ENCODE results near the gene VRK1. TPM values are rescaled to one million over a fixed set of nuclear protein-coding genes. Genes with fewer than 3 reads are reported as not detected.

VRK1 gene
- polyA plus RNA-seq, 3 donors, result 5.5 to 14.3 (median 13.2) TPM

DNA sequence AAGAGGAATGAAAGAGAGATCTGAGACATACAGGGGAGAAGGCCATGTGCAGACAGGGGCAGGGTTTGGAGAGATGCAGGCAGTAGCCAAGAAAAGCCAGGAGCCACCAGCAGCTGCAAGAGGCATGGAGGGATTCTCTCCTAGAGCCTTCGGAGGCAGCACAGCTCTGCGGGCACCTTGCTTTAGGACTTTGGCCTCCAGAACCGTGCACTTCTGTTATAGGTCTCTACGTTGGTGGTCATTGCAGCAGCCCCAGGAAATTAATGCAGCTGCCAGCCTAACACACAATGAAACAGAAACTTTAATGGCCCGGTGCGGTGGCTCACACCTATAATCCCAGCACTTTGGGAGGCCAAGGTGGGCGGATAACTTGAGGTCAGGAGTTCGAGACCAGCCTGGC lies 14.7 kb upstream of the VRK1 start:
- Mint-ChIP-seq H3K27me3 (ENCODE audit: low read depth in 3 of 3) (peaks cover 9 to 16% (median 14%) of the 10 kb centered on the region in 3 donors), H3K4me1 (peaks cover 38% of the 10 kb centered on the region), H3K27ac (no peak overlapping the region), H3K9me3 (peaks cover 0 to 3% (median 0%) of the 10 kb centered on the region in 7 donors), H3K4me3 (peak overlapping the region in 1 of 2 donors; percentile 40), H3K36me3 (no peaks in the 10 kb centered on the region)
- Histone ChIP-seq H3K79me2 (ENCODE audit: insufficient read depth, low read length) (no peaks in the 10 kb centered on the region), H4K20me1 (ENCODE audit: insufficient read depth, low read length) (no peaks in the 10 kb centered on the region), H3K27ac (ENCODE audit: low read depth in 1 of 2, low read length in 2 of 2) (no peak overlapping the region), H3K9ac (ENCODE audit: insufficient read depth, low read length, poor library complexity, severe bottlenecking) (no peak overlapping the region), H3K27me3 (ENCODE audit: control insufficient read depth in 2 of 2, insufficient read depth in 2 of 2, low read length in 2 of 2) (peaks cover 14 to 16% of the 10 kb centered on the region in 2 donors), H3K4me2 (replicated peaks; ENCODE audit: extremely low read depth, low read length, poor library complexity, severe bottlenecking) (no peak overlapping the region), H3K4me3 (replicated peaks in 1 of 3; ENCODE audit: low read depth in 2 of 3, low read length in 3 of 3) (no peak overlapping the region), H3K9me3 (replicated peaks in 1 of 2; ENCODE audit: control insufficient read depth in 1 of 2, insufficient read depth in 1 of 2, low read length in 2 of 2) (peaks cover 0 to 3% of the 10 kb centered on the region in 2 donors), H2AFZ (ENCODE audit: insufficient read depth, low read depth, low read length, poor library complexity, severe bottlenecking) (no peak overlapping the region), H3K36me3 (replicated peaks in 1 of 2; ENCODE audit: control insufficient read depth in 1 of 2, insufficient read depth in 2 of 2, low read length in 2 of 2) (no peaks in the 10 kb centered on the region), H3K4me1 (ENCODE audit: control insufficient read depth in 1 of 2, insufficient read depth in 2 of 2, low read length in 2 of 2) (peaks cover 24 to 36% of the 10 kb centered on the region in 2 donors)
- WGBS (ENCODE audit: insufficient coverage), result 94% methylated on average over 6 of the region's 8 CpGs
- TF ChIP-seq, protein P1, sequence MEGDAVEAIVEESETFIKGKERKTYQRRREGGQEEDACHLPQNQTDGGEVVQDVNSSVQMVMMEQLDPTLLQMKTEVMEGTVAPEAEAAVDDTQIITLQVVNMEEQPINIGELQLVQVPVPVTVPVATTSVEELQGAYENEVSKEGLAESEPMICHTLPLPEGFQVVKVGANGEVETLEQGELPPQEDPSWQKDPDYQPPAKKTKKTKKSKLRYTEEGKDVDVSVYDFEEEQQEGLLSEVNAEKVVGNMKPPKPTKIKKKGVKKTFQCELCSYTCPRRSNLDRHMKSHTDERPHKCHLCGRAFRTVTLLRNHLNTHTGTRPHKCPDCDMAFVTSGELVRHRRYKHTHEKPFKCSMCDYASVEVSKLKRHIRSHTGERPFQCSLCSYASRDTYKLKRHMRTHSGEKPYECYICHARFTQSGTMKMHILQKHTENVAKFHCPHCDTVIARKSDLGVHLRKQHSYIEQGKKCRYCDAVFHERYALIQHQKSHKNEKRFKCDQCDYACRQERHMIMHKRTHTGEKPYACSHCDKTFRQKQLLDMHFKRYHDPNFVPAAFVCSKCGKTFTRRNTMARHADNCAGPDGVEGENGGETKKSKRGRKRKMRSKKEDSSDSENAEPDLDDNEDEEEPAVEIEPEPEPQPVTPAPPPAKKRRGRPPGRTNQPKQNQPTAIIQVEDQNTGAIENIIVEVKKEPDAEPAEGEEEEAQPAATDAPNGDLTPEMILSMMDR (IDR thresholded peaks at IDR 0.05), result no peak
- intact Hi-C loops (cut with micrococcal nuclease), result no loop called here
- DNase-seq, result no peak

DNA sequence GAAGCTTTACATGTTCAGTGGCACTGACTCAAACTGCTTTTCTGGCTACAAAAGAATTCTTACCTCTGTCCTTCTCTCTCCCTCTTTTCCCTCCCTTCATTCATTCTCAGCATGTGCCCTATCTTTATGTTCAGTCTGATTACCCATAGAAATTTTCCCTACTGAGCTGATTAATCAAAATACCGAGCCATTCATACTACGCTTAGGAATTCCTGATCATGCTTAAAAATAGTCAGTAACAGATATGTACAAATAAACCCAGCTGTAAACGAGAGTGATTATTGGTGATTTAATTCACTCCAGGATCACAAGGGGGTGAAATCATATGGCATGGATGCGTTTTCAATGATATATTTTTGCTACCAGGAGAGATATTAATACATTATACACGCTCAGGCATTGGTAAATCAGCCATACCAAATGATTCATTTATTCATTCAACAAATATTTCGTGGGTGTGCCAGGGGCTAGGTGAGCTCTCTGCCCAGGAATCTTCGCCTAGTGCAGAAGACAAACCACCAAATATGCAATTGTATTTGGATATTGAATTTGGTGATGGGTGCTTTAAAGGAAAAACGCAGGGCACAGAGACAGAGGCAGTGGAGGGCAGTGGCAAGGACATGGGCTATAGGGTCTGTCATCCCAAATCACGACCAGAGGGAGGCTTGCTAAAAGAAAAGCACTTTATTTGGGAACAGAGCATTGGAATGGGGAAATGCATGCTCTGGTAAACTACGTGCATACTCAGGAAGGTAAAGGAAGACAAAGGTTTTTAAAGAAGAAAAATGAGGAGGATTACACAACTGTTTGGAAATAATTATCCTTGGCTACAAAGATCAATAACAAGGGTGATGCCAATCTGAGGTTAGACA lies 13.9 kb upstream of the VRK1 start:
- H3K27me3 Mint-ChIP-seq (ENCODE audit: low read depth in 3 of 3), result peaks cover 7 to 16% (median 14%) of the 10 kb centered on the region in 3 donors

More for the DNA sequence above, 13.9 kb upstream of the VRK1 start:
- Mint-ChIP-seq H3K36me3 (no peaks in the 10 kb centered on the region), H3K9me3 (peaks cover 0 to 3% (median 0%) of the 10 kb centered on the region in 7 donors), H3K4me1 (peaks cover 39% of the 10 kb centered on the region), H3K27ac (peak overlapping the region in 5 of 7 donors; percentile 3 to 80 (median 34)), H3K4me3 (peak overlapping the region in 1 of 2 donors; percentile 54)
- intact Hi-C loops (cut with micrococcal nuclease), result no loop called here
- H3K4me2 ChIP-seq (replicated peaks; ENCODE audit: extremely low read depth, low read length, poor library complexity, severe bottlenecking), result peak overlapping the region; percentile 59
- no peaks in the 10 kb centered on the region for H3K79me2 ChIP-seq (ENCODE audit: insufficient read depth, low read length)
- no peak for DNase-seq
- H3K4me1 ChIP-seq (ENCODE audit: control insufficient read depth in 1 of 2, insufficient read depth in 2 of 2, low read length in 2 of 2), result peaks cover 25 to 37% of the 10 kb centered on the region in 2 donors
- TF ChIP-seq, protein P1 (IDR thresholded peaks at IDR 0.05), result no peak
- H2AFZ ChIP-seq (ENCODE audit: insufficient read depth, low read depth, low read length, poor library complexity, severe bottlenecking), result no peak overlapping the region
- no peaks in the 10 kb centered on the region for H4K20me1 ChIP-seq (ENCODE audit: insufficient read depth, low read length)
- peak overlapping the region in 1 of 3 experiments; percentile 28 for H3K4me3 ChIP-seq (replicated peaks in 1 of 3; ENCODE audit: low read depth in 2 of 3, low read length in 3 of 3)
- H3K27me3 ChIP-seq (ENCODE audit: control insufficient read depth in 2 of 2, insufficient read depth in 2 of 2, low read length in 2 of 2), result peaks cover 7 to 14% of the 10 kb centered on the region in 2 donors
- peaks cover 0 to 3% of the 10 kb centered on the region in 2 donors for H3K9me3 ChIP-seq (replicated peaks in 1 of 2; ENCODE audit: control insufficient read depth in 1 of 2, insufficient read depth in 1 of 2, low read length in 2 of 2)
- H3K27ac ChIP-seq (ENCODE audit: low read depth in 1 of 2, low read length in 2 of 2), result peak overlapping the region in 1 of 2 donors; percentile 72
- no peak overlapping the region for H3K9ac ChIP-seq (ENCODE audit: insufficient read depth, low read length, poor library complexity, severe bottlenecking)
- no peaks in the 10 kb centered on the region for H3K36me3 ChIP-seq (replicated peaks in 1 of 2; ENCODE audit: control insufficient read depth in 1 of 2, insufficient read depth in 2 of 2, low read length in 2 of 2)
- 49% methylated on average over 3 of the region's 10 CpGs for WGBS (ENCODE audit: insufficient coverage)

All from CD14-positive monocyte (primary cell).